ENCODE results near the gene IGF2R.
"Not testable (repeated sequence)": the region's sequence is repeated elsewhere in the genome, so short reads cannot be mapped to it uniquely, and the experiment has no call there.

Gene IGF2R

DNA sequence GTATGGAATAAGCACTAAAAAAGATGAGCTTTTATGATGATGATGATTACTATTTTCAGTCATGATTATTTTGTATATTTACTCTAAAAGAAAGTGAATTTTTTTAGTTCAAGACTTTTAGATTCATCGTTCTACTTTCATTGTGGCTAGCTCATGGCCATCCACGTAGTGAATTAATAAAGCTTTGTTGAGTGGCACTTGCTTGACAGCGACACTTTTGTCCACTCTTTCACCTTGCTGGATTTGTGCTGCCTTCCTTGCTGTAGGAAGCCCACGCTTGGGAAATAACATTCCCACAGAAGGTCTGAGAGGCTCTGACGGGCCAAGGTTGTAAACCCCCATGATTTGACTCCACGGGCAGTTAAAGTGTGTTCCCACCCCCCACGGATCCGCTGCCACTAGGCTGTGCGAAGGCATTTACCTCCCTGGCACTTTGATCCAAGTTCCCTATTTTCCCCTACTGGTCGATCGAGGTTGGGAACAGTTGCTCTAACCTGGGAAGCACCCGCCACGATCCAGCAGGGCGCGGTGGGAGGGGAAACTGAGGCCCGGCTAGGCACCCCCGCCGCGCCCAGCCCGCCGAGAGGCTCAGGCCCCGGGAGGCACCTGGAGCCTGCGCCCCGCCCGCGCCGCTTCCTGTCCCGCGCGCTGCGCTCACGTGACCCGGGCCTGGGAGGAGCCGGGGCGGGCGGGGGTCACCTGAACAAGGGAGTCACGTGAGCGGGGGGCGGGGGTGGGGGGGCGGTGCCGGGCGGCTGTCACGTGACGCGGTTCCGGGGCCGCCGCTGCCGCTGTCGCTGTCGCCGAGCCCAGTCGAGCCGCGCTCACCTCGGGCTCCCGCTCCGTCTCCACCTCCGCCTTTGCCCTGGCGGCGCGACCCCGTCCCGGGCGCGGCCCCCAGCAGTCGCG is at the start of gene IGF2R:
Gene IGF2R, plus strand, starts transcription at position 788 of the 909 bp plus-strand sequence. CDS start 165 bp downstream, outside the sequence.
- peak; percentile 99 for DNase-seq (ENCODE audit: low spot score)

- no peak for DNase-seq (ENCODE audit: low spot score)
Observed at GRCh38 chr6:159919800-159920199, 49.1 kb upstream of the IGF2R start.

GRCh38 chr6:159924150-159924549 is 44.7 kb upstream of the IGF2R start:
- DNase-seq (ENCODE audit: low spot score): not testable (repeated sequence)

DNA sequence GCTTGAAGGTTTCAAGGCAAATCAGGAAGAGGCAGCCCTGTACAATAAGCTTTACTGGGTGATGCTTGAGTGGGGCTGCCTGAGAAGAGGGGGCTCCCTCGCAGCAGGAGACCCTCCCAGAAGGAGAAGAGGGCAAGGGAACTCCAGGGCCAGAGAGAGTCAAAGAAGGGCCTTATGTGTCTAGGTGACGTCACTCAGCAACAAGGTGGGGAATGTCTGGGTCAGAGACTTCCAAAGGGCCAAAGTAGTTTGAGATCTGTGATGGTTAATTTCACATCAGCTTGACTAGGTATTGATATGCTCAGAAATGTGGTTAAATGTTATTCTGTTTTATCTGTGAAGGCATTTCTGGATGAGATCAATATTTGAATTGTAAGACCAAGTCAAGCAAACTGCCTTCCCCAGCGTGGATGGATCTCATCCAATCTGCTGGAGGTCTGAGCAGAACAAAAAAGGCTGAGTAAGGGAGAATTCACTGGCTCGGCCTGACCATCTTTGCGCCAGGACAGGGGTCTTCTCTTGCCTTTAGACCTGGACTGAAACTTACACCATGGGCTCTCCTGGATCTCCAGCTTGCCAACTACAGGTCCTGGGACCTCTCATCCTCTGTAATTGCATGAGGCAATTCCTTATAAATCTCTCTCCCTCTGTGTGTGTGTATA is 42.2 kb upstream of the IGF2R start:
- DNase-seq (ENCODE audit: low spot score): no peak

DNA sequence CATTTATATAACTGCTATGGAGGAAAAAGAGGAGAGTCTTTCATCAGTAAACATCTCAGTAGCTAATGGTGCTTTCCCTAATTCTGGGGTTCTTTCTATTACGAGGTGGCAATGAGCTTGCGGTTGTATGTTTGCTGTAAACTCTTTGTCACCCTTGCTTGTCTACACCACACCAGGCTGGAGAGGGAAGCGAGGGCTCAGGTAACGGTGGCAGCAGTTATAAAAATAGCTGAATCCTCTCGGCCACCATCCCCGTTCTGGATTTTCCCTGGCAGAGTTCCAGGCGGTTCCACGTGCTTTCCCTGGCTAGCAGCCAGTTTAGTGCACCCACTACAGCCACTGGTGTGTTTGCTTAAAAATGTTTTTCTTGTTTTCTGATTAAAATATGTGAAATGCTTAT is 39.1 kb upstream of the IGF2R start:
- no peak for DNase-seq (ENCODE audit: low spot score)

DNA sequence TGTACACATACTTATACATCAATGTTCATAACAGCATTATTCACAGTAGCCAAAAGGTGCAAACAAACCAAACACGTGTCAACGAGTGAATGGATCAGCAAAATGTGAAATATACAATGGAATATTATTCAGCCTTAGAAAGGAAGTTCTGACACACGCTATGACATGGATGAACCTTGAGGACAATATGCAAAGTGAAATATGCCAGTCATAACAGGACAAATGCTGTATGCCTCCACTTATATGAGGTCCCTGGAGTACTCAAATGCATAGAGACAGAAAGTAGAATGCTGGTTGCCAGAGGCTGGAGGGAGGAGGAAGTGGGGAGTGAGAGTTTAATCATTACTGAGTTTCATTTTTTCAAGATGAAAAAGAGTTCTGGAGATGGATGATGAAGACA is 37.8 kb upstream of the IGF2R start:
- no peak for DNase-seq (ENCODE audit: low spot score)

DNA sequence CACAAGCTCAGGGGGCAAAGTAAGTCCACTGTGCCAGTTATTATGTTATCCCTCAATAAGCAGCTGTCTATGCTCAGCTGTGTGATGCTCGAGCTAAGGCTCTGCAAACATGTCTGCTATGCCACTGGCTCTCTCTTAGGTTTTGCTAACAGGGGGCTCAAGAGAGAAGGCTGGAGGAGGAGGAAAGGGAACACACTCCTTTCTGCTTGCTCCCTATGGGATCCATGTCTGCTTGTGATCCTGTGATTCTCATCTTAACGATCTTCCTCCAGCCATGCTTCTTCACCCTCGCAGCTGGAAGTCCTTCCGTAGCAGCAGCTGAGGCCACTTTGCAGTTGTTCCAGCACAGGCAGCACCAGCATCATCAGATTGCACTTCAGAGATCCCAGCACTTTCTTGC is 37.0 kb upstream of the IGF2R start:
- no peak for DNase-seq (ENCODE audit: low spot score)

- no peak for DNase-seq (ENCODE audit: low spot score)
Observed at GRCh38 chr6:159933077-159933476, 35.8 kb upstream of the IGF2R start.

- DNase-seq (ENCODE audit: low spot score): no peak
Observed at GRCh38 chr6:159934181-159934580, 34.7 kb upstream of the IGF2R start.

GRCh38 chr6:159935065-159935464 is 33.8 kb upstream of the IGF2R start:
- no peak for DNase-seq (ENCODE audit: low spot score)

DNA sequence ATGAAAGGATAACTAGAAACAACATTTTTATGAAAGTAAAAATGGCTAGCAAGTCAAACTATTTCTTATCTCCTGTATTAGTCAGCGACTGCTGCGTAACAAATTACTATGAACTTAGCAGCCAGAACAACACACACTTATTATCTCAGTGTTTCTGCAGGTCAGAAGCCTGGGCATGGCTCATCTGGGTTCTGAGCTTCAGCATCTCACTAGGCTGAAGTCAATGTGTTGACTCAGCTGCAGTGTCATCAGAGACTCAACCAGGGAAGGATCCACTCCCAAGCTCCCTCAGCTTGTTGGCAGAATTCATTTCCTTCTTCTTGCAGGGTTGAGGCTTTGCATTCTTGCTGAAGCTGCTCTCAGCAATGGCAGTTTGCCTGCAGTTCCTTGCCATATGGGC is 33.2 kb upstream of the IGF2R start:
- DNase-seq (ENCODE audit: low spot score): no peak

DNA sequence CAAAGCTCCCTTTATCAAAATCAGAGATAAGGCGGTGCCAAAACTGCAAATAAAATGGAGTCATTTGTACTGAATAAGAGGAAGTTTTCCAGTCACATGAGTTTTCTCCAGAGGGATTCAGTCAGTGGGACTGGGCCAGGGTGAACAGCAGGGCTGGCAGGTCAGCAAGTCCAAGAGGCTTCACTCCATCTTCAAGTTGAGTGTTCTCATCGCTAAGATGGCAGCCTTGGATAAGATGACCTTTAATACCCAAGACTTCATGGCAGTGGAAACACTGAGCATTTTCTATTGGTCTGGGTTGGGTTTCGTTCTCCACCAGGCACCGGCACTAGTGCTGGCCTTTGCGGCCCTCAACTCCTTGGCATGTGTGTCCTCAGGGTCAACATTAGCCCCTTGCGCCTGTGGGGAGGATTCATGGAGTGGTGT is 29.3 kb upstream of the IGF2R start:
- no peak for DNase-seq (ENCODE audit: low spot score)

DNA sequence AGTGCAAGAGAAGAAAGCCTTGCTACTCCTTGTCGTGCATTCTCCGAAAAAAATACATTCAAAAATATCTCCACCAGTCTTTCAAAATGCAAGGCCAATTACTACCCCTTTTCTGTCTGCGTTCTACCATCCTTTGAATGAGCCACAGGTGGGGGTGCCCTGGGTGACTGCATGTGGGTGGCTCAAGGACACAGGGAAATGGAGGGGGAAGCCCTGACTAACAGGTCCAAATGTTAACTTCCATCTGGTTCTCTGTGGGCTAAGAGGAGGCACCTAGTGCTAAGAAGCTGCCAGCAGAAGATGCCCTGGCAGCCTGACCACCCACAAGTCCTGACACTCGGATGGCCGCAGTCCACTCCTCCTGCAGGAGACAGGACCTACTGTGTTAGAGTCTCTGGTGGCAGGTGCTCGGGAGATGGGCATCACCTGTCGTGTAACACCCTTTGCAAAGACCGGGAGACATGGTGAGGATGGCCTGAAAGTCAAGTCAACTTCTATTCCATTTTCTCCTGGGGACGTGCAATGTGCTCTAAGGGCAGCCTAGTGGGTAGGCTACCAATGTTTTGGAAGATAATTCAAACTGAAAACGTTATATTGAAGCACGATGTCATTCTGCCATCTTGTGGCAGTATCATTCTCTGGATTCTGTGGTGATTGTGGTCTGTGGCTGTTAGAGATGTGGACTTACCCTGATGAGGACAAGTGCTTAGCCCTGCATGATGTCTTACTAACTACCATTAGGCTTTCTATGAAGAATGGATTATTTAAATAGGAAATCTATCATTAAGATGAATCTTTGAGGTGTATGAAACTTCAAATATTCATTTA is 27.4 kb upstream of the IGF2R start:
- peak; percentile 13 for DNase-seq (ENCODE audit: low spot score)

DNA sequence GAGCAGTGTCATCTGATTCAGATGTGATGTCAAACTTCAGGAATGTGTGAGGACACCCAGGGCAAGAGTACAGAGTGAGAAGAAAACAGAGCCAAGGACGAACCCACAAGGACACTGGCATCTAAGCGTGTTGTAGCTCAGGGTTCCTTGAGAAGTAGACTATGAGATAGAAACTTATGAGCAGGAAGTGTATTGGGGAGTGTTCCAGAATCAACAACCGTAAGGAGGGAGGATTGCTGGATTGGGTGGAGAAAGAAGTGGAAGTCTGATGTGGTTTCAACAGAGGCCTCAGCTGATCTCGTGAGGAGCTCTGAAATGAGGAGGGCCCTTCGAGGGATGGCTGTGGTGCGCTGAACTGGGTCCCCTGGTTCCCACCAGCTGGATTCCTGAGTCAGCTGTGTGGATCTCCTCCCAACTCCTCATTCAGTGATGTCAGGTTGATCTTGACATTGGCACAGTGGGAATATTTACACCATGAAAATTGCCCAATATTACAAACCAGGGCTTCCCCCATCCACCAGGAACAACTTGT is 25.7 kb upstream of the IGF2R start:
- no peak for DNase-seq (ENCODE audit: low spot score)

DNA sequence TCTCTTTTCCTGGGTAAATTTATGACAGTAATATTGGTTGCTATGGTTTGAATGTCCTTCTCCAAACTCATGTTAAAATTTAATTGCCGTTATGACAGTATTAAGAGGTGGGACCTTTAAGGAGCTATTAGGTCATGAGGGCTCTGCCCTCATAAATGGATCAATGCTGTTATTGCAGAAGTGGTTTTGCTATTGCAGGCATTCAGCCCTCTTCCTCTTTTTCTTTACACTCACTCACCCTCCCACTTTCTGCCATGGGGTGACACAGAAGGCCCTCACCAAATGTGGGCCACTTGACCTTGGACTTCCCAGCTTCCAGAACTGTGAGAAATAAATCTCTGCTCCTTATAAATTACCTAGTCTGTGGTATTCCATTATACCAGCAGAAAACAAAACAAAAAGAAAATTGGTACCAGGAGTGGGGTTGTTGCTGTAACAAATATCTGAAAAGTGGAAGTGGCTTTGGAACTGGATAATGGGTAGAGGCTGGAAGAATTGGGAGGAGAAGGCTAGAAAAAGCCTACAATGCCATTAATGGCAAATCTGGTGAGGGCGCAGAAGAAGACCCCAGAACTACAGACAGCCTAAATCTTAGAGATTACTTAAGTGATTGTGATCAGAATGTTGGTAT is 24.8 kb upstream of the IGF2R start:
- no peak for DNase-seq (ENCODE audit: low spot score)

DNA sequence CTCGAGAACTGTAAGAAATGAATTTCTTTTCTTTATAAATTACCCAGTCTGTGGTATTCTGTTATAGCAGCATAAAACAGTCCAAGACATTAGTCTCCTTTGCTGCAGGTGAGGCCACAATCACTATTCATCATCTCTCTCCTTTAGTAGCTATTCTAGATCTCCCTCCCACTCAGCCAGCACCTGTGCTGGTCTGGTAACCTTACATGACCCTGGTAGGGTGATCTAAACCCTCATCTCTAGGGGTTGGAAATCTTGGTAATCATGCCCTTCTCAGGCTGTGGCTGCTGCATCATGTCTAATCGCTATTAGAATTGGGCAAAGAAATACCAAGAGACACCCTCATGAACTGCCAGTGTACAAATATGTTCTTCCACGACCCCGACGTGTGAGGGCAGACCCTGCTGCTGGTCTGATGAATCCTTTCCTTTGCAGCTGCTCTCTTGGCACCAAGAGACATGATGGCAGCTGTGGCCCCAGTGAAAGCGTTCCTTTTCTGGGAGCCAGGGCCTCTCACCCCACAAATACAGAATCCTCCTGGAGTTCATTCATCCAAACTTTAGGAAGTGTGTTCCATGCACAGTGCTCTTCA is 23.0 kb upstream of the IGF2R start:
- DNase-seq (ENCODE audit: low spot score): no peak

GRCh38 chr6:159946912-159947311 is 22.0 kb upstream of the IGF2R start:
- no peak for DNase-seq (ENCODE audit: low spot score)

DNA sequence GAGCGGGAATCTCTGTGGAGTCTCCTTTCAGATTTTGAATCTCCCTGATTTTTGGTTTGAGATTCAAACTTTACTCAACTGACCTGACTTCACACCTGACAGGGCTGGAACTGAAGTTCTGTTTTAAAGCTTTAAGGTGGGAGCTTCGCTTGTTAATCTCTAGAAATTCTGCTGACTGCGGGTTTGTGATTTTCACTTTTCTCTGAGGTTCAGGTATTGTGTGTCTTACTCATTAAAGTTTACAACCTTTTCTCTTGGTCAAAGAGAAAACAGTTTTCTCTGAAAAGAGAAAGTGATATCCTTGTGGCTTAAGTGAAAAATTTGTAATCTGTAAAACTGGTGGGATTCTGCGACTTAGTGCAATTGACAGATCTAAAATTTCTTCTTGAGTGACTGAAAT is 20.7 kb upstream of the IGF2R start:
- no peak for DNase-seq (ENCODE audit: low spot score)

DNA sequence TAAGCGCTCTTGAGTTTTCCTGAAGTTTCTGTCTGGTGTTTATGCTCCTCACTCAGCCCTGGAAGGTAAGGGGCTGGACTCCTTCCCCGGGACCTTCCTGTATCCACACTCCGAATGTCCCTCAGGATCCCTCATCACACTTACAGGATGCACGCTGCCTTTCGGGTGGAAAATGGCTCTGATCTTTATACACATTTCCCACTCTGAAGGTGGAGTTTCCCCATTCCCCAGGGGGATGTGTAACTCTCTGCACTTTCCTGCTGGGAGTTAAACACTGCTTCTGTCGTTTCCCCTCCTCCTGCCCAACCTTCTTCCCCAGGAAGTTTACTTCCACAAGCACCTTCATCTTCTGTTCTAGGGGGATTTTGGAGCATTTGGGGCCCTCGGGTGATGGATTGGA is 17.1 kb upstream of the IGF2R start:
- DNase-seq (ENCODE audit: low spot score): no peak

GRCh38 chr6:159952289-159953005 is 16.4 kb upstream of the IGF2R start:
- no peak for DNase-seq (ENCODE audit: low spot score)
